NCI-H1694 treated with DMSO at 0.1 percent for 48 hours (cell line): ENCODE results near the gene PCDHA1.

Source experiments
- DNase-seq: peaks from one replicate; lab custom pipeline; 2025; lab: John Stamatoyannopoulos, UW

Gene PCDHA1

DNA sequence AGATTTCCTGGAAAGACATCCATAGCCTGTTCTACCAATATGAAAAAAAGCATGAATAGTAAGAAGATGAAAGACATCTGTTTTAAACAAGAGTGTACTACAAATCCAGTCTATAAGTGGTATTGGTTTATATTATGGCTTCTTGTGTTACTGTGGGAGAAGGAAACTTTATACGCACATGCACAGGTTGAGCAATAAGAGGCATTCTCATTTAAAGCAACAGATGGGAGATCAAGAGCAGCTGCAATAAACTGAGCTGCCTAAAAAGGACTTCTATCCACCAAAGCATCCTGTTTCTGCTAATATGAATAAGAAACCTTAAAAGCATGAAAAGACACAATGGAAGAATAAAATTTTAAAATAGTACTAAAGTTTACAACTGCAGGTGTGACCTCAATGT, 256.6 kb downstream of the PCDHA1 start:
- DNase-seq: no peak

DNA sequence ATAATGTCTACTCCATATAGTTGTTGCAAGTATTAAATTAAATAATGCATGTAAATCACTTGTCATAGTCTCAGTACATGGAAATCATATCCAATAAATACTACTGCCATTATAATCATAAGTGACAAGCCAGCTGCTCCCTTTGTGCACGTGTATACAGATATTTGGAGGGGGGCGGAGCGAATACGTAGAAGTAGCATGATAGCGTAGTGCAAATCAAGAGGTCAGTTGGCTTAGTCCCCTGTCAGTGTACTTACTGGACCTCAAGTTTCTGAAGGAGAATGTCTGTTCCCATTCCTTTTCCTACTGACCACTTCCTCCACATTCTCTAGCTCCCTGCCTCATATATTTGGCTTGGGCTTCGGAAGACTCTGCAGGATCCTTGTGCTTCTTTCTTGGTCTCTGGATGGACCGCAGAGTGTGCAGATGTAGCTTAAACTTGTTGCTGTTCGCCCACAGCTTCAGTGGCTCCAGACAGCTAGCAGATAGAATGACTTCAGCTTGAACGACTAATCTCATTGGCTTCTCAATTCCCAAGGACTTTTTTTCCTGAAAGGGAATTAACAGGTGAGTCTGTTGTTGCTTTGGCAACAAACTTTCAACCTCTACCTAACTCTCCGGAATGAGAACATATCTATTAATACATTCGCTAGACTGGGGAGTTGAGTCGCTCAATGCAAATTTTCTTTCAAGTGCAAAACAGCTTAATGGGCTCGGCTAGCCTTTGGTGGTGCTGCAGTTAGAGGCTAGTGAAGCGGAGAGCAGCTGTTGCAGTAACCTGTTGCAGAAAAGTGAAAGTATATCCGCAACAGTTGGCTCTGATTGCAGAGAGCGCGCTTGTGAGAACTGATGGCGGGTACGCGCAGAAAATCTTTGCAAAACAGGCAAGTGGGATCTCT, 264.9 kb downstream of the PCDHA1 start, which contains the start of gene PCDHB1:
Gene PCDHB1, plus strand, starts transcription at position 753 of the 899 bp plus-strand sequence. Its CDS starts 97 bp downstream, at position 850.
- no peak for DNase-seq

GRCh38 chr5:141051521-141051866, 265.6 kb downstream of the PCDHA1 start:
- DNase-seq: no peak
